HG02943 (cell line): ENCODE measurements around the gene TSC22D1.
"Not testable (repeated sequence)": the region's sequence is repeated elsewhere in the genome, so short reads cannot be mapped to it uniquely, and the experiment has no call there.

ENCODE experiments used
- ATAC-seq: cut with Tn5 transposase; IDR thresholded peaks from one replicate; pipeline ENCODE4 v1.9.1; 2021; ENCODE audit warnings: mild to moderate bottlenecking, low read depth, moderate library complexity; ENCODE audit not compliant: unreplicated experiment

TSC22D1 gene

DNA sequence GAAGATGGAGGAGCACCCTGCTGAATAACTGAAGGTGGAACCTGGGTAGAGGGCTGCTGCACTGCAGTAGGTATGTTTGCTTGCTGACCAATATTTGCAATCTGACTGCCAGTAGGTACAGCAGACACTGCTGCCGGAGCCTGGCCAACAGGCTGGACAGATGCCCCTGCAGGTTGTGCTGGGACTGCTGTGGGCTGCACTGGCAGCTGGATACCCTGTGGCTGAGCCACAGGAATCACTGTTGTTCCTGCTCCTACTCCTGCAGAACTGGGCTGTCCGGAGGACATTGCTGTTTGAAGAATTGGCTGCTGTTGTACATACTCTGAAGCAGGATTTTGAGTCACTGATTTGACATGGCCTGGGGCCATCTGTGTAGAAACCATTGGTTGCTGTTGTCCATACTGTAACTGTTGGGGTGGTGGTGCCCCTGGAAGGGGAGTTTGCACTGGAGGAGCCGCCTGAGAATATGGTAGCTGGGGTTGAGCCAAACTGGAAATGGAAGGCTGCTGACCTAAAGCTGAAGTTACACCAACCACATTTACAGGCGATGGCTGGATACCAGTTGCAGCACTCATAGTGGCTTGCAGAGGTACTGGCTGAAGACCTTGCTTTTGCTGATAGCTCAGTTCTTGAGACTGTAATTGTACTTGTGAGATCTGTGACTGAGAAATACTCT lies 2.2 kb downstream of the TSC22D1 start:
- no peak for ATAC-seq

DNA sequence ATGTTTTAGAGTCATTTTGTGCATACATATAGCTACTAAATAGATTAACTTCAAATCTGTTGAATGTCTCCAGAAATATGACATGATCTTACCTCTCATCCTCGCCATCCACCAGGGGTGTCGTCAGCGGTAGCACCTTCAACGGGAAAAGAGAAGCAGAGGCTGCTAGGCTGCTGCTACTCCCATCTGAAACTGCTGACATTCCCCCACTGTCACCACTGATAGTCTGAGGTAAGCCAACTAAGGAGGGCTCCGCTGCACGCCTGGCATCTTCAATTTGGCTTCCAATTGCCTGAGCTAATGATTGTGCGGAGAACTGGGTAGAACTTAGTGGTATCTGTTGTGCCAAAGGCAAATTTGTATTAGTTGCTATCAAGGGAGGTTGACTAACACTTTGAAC lies 3.1 kb downstream of the TSC22D1 start:
- no peak for ATAC-seq

DNA sequence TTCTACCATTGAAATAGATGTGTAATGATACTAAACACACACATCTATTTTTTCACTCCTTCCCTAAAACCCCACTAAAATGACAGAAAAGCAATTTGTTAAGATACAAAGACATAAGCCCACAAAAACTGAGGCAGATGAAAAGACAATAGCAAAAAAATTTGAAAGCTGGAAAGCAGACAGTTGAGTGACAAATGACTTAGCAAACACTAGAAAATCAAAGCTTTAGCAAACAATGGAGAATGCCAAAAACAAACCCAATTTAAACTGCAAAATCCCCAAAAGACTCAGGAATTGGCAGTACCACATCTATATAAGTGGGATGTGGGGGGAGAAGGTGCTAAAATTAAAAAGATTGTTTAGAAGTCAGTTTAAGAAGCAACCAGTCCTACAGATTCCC lies 9.5 kb downstream of the TSC22D1 start:
- no peak for ATAC-seq

DNA sequence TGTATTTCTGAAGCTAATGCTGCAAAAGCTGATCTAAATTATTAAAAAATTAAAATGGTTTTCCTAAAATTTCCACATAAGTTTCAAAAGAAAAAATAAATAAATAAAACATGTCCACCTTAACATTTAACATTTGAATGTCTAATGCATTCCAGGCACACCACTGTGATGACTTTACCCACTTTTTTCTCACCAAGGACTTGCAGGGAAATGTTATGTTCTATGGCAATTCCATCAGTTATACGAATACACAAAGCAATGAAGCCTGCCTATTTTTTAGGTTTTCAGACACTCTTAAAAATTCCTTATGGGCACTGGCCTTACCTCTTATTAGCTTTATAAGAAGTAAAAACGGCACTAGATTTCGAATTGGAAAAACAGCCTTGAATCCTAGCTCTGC lies 10.2 kb downstream of the TSC22D1 start:
- ATAC-seq, result no peak

DNA sequence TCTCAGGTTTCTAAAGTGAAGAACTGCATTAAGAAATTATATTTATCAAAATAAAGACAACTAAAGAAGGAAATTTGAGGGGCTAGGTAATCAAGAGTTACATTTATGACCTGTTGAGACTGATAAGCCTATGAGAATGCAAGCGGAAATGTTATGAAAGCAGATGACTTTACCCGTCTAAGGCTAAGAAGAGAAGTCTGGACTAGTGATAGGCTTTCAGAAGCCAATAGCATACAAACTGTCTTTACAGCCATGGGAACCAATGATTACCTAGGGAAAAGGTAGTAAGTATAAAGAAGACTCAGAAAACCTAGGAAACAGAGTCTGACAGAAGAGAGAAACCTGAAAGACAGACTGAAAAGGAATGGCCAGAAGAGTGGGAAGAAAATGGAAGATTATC lies 11.2 kb downstream of the TSC22D1 start:
- no peak for ATAC-seq

DNA sequence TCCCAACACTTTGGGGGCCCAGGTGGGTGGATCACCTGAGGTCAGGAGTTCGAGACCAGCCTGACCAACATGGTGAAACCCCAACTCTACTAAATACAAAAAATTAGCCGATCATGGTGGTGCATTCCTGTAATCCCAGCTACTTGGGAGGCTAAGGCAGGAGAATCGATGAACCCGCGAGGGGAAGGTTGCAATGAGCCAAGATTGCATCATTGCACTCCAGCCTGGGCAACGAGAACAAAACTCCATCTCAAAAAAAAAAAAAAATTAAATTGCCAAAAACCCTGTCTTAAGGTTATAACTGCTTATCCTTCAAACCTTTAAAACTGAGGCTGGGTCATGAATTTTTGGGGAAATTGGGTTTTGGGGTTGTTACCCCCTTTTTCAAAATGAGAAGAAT lies 13.3 kb downstream of the TSC22D1 start:
- ATAC-seq, result not testable (repeated sequence)

DNA sequence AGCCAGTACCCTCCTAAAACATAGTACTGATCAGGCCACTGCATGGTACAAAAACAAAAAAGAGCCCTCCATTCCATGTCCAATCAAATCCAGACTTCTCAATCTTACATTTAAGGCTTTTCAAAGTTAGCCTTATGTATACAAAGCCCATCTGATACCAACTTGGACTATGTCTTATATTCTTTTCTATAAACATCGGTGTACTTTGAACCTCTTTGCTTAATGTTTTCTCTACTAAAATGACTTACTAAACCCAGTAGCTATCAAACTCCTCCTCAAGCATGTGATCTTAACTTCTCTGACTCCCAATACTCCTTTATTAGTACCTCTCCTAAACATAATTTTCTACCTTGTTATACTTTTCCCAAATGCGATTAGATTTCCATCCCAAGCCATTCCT lies 14.8 kb downstream of the TSC22D1 start:
- no peak for ATAC-seq

DNA sequence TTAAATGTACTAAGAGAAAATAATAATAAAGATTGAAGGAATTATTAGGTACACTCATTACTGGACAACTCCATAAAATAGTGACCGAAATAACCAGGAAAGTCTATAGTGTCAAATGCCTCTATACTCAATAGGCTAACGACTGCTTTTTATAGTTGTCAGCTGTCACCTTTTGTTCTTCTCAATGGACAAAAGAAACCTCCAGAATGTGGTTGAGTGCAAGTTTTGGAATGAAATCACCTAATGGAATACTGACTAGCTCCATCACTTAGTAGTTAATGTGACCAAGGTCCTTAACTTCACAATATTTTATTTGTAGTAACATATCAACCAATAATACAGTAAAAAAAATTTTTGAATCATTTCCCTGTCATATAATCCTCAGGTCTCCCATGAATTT lies 18.1 kb downstream of the TSC22D1 start:
- no peak for ATAC-seq

DNA sequence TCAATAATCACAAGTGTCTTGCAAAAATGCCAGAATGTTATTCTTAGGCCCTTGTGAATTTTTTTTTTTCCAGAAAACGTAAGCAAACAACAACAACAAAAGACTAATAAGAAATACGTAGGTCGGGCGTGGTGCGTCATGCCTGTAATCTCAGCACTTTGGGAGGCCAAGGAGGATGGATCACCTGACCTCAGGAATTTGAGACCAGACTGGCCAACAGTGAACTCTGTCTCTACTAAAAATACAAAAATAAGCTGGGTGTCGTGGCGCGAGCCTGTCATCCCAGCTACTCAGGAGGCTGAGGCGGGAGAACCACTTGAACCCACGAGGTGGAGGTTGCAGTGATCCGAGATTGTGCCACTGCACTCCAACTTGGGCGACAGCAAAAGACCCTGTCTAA lies 20.9 kb downstream of the TSC22D1 start:
- no peak for ATAC-seq

DNA sequence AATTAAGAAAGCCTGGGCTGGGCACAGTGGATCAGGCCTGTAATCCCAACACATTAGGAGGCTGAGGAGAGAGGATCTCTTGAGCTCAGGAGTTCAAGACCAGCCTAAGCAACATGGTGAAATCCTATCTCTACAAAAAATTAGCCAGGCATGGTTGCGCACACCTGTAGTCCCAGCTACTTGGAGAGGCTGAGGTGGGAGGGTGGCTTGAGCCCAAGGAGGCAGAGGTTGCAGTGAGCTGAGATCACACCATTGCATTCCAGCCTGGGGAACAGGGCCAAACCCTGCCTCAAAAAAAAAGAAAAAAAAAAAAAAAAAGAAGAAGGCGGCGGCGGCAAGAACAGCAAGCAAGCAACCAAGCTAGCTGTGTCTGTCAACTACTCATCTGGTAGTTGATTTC lies 26.7 kb downstream of the TSC22D1 start:
- no peak for ATAC-seq

DNA sequence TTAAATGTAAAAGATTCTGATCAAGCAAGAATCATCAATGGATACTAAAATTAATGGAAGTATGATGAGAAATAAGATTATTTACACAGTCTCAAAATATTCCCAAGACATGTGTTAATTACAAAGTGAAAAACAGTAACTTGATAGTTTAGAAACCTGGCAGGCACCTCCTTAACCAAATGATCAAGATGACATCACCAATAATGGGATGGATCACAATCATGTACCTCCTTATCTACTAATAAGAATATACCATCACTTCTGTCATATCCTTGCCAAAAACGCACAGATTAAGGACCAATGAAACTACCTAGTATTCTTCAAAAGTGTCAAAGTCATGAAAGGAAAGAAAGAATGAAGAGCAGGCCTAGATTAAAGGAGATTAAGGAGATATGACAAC lies 30.0 kb downstream of the TSC22D1 start:
- ATAC-seq, result no peak

DNA sequence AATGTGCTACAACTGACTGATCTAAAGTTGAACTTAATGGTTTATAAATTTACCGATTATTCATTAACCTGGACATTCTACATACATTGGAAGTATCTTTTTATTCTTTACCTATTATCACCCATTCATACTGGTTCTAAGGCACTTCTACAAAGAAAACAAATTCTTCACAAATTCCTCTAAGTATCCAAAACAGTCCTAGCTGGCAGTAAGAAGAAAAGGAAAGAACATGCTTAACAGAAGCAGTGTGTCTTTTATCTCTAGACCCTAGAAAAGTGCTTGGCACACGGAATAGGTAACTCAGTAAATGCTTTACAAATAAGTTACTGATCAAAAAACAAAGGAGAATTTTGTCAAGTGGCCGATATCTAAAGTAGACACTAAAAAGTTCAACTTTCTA lies 32.8 kb downstream of the TSC22D1 start:
- ATAC-seq, result no peak

DNA sequence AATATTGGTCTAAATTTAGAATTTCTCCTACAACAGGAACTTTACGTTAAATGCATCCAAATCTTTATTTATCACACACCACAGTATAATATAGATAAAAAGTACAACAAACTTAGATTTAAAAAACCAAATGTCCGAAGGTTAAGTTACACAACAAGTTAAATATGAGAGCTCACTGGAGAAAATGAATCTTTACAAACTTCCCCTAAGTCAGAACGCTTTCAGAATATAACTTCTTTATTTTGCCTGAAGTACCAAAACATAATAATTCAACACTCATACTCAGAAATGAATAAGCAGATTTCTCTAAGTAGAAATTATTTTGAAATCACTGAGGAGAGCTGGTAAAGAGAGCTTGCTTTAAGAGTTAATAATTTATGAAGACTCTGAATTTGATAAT lies 33.8 kb downstream of the TSC22D1 start:
- no peak for ATAC-seq

DNA sequence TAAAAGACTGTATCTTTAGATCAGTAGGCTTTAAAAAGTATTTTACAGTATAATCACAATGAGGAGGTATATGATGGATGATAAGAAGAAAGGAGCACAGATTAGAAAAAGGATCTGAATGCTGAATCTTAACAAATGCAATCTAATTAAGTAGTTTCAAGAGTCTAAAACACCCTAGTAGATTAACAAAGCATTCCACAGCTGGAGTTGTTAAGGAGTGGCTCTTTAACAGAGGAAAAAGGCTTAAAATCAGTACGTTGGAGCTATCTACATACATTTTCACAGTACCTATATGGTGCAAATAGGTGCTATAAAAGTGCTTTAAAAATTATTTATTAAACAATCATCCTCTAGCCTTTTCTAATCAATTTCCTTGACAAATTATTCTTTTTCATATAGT lies 34.5 kb downstream of the TSC22D1 start:
- ATAC-seq, result no peak

DNA sequence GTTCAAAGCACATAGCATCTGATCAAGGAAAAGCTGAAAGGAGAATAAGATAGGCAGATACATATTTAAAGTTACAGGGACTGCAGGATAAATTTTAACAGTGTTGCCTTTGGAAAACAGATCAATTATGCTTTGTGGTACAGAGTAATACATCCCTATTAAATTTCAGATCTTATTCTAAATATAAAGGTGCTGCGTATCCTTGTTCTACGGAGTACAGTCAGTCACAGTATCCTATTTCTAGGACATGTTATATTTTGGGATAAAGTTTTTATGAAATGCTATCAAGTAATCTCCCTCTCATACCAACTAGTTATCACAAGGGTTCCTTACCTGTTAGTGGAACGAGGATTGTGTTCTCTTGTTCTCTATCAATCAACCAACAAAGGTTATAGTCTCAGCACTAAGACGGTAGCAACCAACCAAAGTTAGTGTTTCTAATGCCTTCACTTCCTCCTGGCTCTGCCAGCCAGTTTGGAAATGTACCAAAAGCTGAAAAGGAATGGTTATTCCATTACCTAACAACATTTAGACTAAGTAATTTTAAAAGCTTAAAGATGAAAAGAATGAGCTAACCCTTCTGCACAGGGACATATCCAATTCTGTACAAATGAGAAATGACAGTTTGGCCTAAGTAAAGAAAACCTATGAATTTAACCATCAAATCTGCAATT lies 35.2 kb downstream of the TSC22D1 start:
- ATAC-seq, result no peak

DNA sequence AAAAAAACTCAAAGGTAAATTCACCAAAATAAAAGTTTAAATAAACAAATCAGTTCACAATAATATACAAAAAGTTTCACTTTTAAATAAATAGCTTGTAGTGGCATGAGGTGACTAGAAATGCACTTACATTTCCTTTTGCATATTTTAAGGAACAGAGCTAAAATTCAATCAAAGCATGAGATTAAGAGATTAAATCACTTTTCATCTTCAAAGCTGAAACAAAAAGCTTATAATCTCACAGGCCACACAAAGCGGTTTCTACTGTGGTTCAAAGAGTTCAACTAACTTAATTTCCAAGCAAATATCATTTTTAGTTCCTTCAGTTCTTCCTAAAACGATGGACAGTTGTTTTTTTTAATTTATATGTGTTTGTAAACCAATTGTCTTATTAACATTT lies 38.9 kb downstream of the TSC22D1 start:
- ATAC-seq, result no peak

DNA sequence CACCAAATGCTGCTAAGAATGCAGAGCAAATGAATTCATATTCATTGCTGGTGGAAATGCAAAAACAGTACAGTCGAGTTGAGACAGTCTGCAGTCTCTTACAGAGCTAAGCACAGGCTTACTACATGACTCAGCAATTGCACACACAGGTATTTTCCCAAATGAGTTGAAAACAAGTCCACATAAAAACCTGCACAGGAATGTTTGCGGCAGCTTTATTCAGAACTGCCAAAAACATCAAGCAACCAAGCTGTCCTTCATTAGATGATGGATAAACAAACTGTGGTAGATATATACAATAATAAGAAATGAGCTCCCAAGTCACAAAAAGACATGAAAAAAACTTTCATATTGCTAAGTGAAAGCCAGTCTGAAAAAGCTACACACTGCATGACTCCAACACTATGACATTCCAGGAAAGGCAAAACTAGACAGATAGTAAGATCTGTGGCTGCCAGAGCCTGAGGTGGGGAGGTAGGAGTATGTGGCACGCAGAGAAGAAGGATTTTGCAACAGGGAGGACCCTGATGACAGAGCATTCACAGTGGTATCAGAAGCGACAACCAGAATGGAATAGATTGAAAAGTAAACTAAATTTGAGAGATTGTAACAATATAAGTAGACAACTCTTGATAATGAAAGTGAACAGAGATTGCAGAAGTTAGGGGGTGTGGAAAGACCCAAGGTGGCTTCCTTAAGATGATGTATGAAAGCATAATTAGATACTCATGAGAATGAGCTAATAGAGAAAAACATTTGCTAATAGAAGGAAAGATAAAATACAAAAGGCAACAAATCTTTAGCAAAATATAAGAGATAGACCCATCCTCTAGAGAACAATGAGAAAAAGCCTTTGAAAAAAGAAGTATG lies 52.7 kb downstream of the TSC22D1 start:
- ATAC-seq, result no peak

DNA sequence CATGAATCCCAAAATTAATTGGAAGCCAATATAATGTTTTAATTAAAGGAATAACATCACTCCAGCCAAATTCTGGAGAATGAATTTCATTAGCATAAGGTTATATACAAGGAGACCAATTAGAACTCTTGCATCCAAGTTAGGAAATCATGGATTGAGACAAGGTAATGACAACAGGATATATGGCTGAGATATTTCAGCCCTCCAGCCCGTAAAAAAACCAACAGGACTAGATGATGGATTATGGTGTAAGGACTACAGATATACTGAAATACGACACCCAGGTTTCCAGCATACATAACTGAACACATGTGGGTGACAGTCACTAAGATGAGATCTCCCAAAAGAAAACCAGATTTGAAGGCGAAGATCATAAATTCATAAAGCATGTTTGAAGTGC lies 56.5 kb downstream of the TSC22D1 start:
- ATAC-seq, result no peak

DNA sequence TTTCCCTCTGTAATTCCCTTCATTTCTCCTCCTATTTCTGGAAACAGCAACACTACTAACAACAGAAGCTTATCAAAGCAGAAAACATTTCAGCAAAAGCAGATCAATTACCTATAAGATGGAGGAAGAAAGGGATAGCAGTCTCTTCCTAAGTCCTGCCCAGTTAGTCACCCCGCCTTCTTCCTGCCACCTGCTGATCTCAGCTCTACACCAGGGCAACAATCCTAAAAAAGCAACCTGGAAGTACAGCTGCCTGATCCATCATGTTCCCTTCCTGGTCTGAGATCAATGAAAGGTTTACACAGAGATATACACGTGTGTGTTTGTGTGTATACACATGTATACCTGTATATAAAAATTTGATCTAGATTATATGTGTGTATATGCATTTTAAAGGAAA lies 59.4 kb downstream of the TSC22D1 start:
- ATAC-seq, result no peak

DNA sequence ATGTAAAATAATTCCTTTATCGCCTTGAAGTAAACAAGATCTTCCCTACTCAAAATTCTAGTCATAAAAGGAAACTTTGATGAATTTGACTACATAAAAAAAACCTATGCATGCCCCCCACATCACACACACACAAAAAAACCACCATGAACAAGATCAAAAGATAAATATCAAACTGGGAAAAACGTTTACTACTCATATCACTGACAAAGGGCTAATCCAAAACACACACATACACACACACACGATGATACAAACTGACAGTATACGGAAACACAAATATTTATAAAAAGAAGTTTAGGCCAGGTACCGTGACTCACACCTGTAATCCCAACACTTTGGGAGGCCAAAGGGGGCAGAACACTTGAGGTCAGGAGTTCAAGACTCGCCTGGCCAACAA lies 61.9 kb downstream of the TSC22D1 start:
- ATAC-seq, result no peak

DNA sequence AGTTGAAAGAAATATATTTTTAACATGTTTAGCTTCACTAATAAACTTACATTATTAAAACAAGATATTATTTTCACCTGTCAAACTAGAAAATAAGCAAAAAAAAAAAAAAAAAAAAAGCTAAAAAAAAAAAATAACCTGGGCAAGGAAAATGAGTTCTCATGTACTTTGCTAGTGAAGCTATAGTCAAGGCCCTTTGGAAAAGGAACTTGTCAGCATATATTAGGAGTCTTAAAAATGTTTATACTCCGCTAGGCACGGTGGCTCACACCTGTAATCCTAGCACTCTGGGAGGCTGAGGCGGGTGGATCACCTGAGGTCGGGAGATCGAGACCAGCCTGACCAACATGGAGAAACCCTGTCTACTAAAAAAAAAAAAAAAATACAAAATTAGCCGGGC lies 66.3 kb downstream of the TSC22D1 start:
- not testable (repeated sequence) for ATAC-seq
